ENCODE results near the gene COL24A1.

COL24A1 gene

GRCh38 chr1:86104606-86105532 is 51.7 kb downstream of the COL24A1 start:
- Histone ChIP-seq H3K4me3 (ENCODE audit: low read depth, low read length) (peak overlapping the region; percentile 30), H2AK5ac (ENCODE audit: low read length) (no peak overlapping the region), H3K27ac (ENCODE audit: low read depth, low read length) (no peak overlapping the region), H3K23ac (ENCODE audit: low read length) (no peak overlapping the region), H2BK120ac (ENCODE audit: insufficient read depth, low read length, poor library complexity) (no peak overlapping the region), H3K36me3 (ENCODE audit: control insufficient read depth in 1 of 2, insufficient read depth in 2 of 2, low read length in 2 of 2) (no peaks in the 10 kb centered on the region), H3K27me3 (ENCODE audit: insufficient read depth, low read length) (no peaks in the 10 kb centered on the region), H2BK12ac (ENCODE audit: low read length) (no peak overlapping the region), H3K4me2 (ENCODE audit: low read length) (no peak overlapping the region), H3K79me1 (ENCODE audit: low read length) (no peaks in the 10 kb centered on the region), H4K91ac (ENCODE audit: low read depth, low read length) (no peak overlapping the region), H3K4ac (ENCODE audit: low read depth, low read length) (no peak overlapping the region), H2AFZ (ENCODE audit: insufficient read depth, low read length, poor library complexity) (no peak overlapping the region), H3K9ac (ENCODE audit: low read length) (no peak overlapping the region), H4K8ac (ENCODE audit: low read depth, low read length) (no peak overlapping the region), H3K14ac (ENCODE audit: low read length) (no peak overlapping the region), H3K9me3 (ENCODE audit: insufficient read depth, low read depth, low read length) (peaks cover 6% of the 10 kb centered on the region), H2BK5ac (ENCODE audit: low read depth, low read length, poor library complexity) (no peak overlapping the region), H3K18ac (ENCODE audit: low read length) (no peak overlapping the region), H3K79me2 (ENCODE audit: control insufficient read depth, insufficient read depth, low read length, poor library complexity) (no peaks in the 10 kb centered on the region), H4K12ac (ENCODE audit: low read depth, low read length) (no peak overlapping the region), H3K4me1 (ENCODE audit: control insufficient read depth in 1 of 2, insufficient read depth in 2 of 2, low read length in 2 of 2) (no peaks in the 10 kb centered on the region)
- WGBS (ENCODE audit: extremely low coverage, insufficient coverage, insufficient read length), result no CpG with 5 or more reads among the region's 12 CpGs
- peak; percentile 42 to 49 for DNase-seq

- Histone ChIP-seq H3K4ac (ENCODE audit: low read depth, low read length) (no peak overlapping the region), H3K9ac (ENCODE audit: low read length) (no peak overlapping the region), H3K23ac (ENCODE audit: low read length) (no peak overlapping the region), H3K4me2 (ENCODE audit: low read length) (no peak overlapping the region), H3K36me3 (ENCODE audit: control insufficient read depth in 1 of 2, insufficient read depth in 2 of 2, low read length in 2 of 2) (no peaks in the 10 kb centered on the region), H2BK5ac (ENCODE audit: low read depth, low read length, poor library complexity) (no peak overlapping the region), H4K91ac (ENCODE audit: low read depth, low read length) (no peak overlapping the region), H3K79me2 (ENCODE audit: control insufficient read depth, insufficient read depth, low read length, poor library complexity) (no peaks in the 10 kb centered on the region), H3K27me3 (ENCODE audit: insufficient read depth, low read length) (no peaks in the 10 kb centered on the region), H3K9me3 (ENCODE audit: insufficient read depth, low read depth, low read length) (peaks cover 6% of the 10 kb centered on the region), H3K4me3 (ENCODE audit: low read depth, low read length) (no peak overlapping the region), H3K4me1 (ENCODE audit: control insufficient read depth in 1 of 2, insufficient read depth in 2 of 2, low read length in 2 of 2) (no peaks in the 10 kb centered on the region), H3K18ac (ENCODE audit: low read length) (no peak overlapping the region), H2BK120ac (ENCODE audit: insufficient read depth, low read length, poor library complexity) (no peak overlapping the region), H4K8ac (ENCODE audit: low read depth, low read length) (no peak overlapping the region), H2BK12ac (ENCODE audit: low read length) (no peak overlapping the region), H2AFZ (ENCODE audit: insufficient read depth, low read length, poor library complexity) (no peak overlapping the region), H3K79me1 (ENCODE audit: low read length) (no peaks in the 10 kb centered on the region), H4K12ac (ENCODE audit: low read depth, low read length) (no peak overlapping the region), H3K27ac (ENCODE audit: low read depth, low read length) (no peak overlapping the region), H3K14ac (ENCODE audit: low read length) (no peak overlapping the region), H2AK5ac (ENCODE audit: low read length) (no peak overlapping the region)
- no CpG with 5 or more reads among the region's 2 CpGs for WGBS (ENCODE audit: extremely low coverage, insufficient coverage, insufficient read length)
- no peak for DNase-seq
Observed at GRCh38 chr1:86101616-86102015, 55.0 kb downstream of the COL24A1 start.

GRCh38 chr1:86100401-86100800 is 56.2 kb downstream of the COL24A1 start:
- H3K4me3 ChIP-seq (ENCODE audit: low read depth, low read length), result no peak overlapping the region
- H2BK120ac ChIP-seq (ENCODE audit: insufficient read depth, low read length, poor library complexity), result no peak overlapping the region
- no peak overlapping the region for H2AFZ ChIP-seq (ENCODE audit: insufficient read depth, low read length, poor library complexity)
- H3K9me3 ChIP-seq (ENCODE audit: insufficient read depth, low read depth, low read length), result peaks cover 6% of the 10 kb centered on the region
- no peak overlapping the region for H2BK5ac ChIP-seq (ENCODE audit: low read depth, low read length, poor library complexity)
- H3K27ac ChIP-seq (ENCODE audit: low read depth, low read length), result no peak overlapping the region
- no peak overlapping the region for H2BK12ac ChIP-seq (ENCODE audit: low read length)
- H3K4me1 ChIP-seq (ENCODE audit: control insufficient read depth in 1 of 2, insufficient read depth in 2 of 2, low read length in 2 of 2), result no peaks in the 10 kb centered on the region
- H3K18ac ChIP-seq (ENCODE audit: low read length), result no peak overlapping the region
- DNase-seq, result no peak
- WGBS (ENCODE audit: extremely low coverage, insufficient coverage, insufficient read length), result no CpG with 5 or more reads among the region's 1 CpG
- H3K4me2 ChIP-seq (ENCODE audit: low read length), result no peak overlapping the region
- H3K36me3 ChIP-seq (ENCODE audit: control insufficient read depth in 1 of 2, insufficient read depth in 2 of 2, low read length in 2 of 2), result no peaks in the 10 kb centered on the region
- H4K12ac ChIP-seq (ENCODE audit: low read depth, low read length), result no peak overlapping the region
- no peak overlapping the region for H3K9ac ChIP-seq (ENCODE audit: low read length)
- H3K27me3 ChIP-seq (ENCODE audit: insufficient read depth, low read length), result no peaks in the 10 kb centered on the region
- H4K8ac ChIP-seq (ENCODE audit: low read depth, low read length), result no peak overlapping the region
- no peak overlapping the region for H3K14ac ChIP-seq (ENCODE audit: low read length)
- H3K79me1 ChIP-seq (ENCODE audit: low read length), result no peaks in the 10 kb centered on the region
- H3K79me2 ChIP-seq (ENCODE audit: control insufficient read depth, insufficient read depth, low read length, poor library complexity), result no peaks in the 10 kb centered on the region
- no peak overlapping the region for H3K4ac ChIP-seq (ENCODE audit: low read depth, low read length)
- H2AK5ac ChIP-seq (ENCODE audit: low read length), result no peak overlapping the region
- H4K91ac ChIP-seq (ENCODE audit: low read depth, low read length), result no peak overlapping the region
- H3K23ac ChIP-seq (ENCODE audit: low read length), result no peak overlapping the region

- no peaks in the 10 kb centered on the region for H3K36me3 ChIP-seq (ENCODE audit: control insufficient read depth in 1 of 2, insufficient read depth in 2 of 2, low read length in 2 of 2)
- WGBS (ENCODE audit: extremely low coverage, insufficient coverage, insufficient read length), result no CpG with 5 or more reads among the region's 16 CpGs
- H3K27me3 ChIP-seq (ENCODE audit: insufficient read depth, low read length), result no peaks in the 10 kb centered on the region
- H4K12ac ChIP-seq (ENCODE audit: low read depth, low read length), result no peak overlapping the region
- peak overlapping the region; percentile 78 for H3K9ac ChIP-seq (ENCODE audit: low read length)
- DNase-seq, result no peak
- no peaks in the 10 kb centered on the region for H3K4me1 ChIP-seq (ENCODE audit: control insufficient read depth in 1 of 2, insufficient read depth in 2 of 2, low read length in 2 of 2)
- H3K4ac ChIP-seq (ENCODE audit: low read depth, low read length), result no peak overlapping the region
- H3K14ac ChIP-seq (ENCODE audit: low read length), result no peak overlapping the region
- no peak overlapping the region for H2AK5ac ChIP-seq (ENCODE audit: low read length)
- no peak overlapping the region for H3K27ac ChIP-seq (ENCODE audit: low read depth, low read length)
- H4K8ac ChIP-seq (ENCODE audit: low read depth, low read length), result no peak overlapping the region
- H3K79me1 ChIP-seq (ENCODE audit: low read length), result no peaks in the 10 kb centered on the region
- H3K79me2 ChIP-seq (ENCODE audit: control insufficient read depth, insufficient read depth, low read length, poor library complexity), result no peaks in the 10 kb centered on the region
- H3K23ac ChIP-seq (ENCODE audit: low read length), result no peak overlapping the region
- H4K91ac ChIP-seq (ENCODE audit: low read depth, low read length), result no peak overlapping the region
- H2BK5ac ChIP-seq (ENCODE audit: low read depth, low read length, poor library complexity), result no peak overlapping the region
- H2BK12ac ChIP-seq (ENCODE audit: low read length), result no peak overlapping the region
- peaks cover 2% of the 10 kb centered on the region for H3K9me3 ChIP-seq (ENCODE audit: insufficient read depth, low read depth, low read length)
- H3K18ac ChIP-seq (ENCODE audit: low read length), result no peak overlapping the region
- no peak overlapping the region for H3K4me2 ChIP-seq (ENCODE audit: low read length)
- H3K4me3 ChIP-seq (ENCODE audit: low read depth, low read length), result peak overlapping the region; percentile 66
- H2BK120ac ChIP-seq (ENCODE audit: insufficient read depth, low read length, poor library complexity), result no peak overlapping the region
- H2AFZ ChIP-seq (ENCODE audit: insufficient read depth, low read length, poor library complexity), result no peak overlapping the region
Observed at GRCh38 chr1:86089765-86090164, 66.8 kb downstream of the COL24A1 start.
